GM23338 (cell line): ENCODE results near the gene FMNL1. TPM values are rescaled to one million over a fixed set of nuclear protein-coding genes. Genes with fewer than 3 reads are reported as not detected.

Experiments used
- ATAC-seq: fragments of 200-7000 bp; cut with Tn5 transposase; 3 replicates; pipeline ENCODE4 v1.9.1; 2020
- DNase-seq: peaks from one replicate; pipeline ENCODE4 v3.0.0-alpha.2; 2015; ENCODE audit warnings: low spot score
- H2AFZ ChIP-seq: fragments of 200-600 bp; sonication (generic); 2 replicates; pipeline ENCODE4 v1.8.0; 2016; ENCODE audit warnings: antibody characterized with exemption, mild to moderate bottlenecking, moderate library complexity
- H3F3A ChIP-seq: fragments of 200-600 bp; sonication (generic); replicated peaks from 2 replicates; pipeline ENCODE4 v1.8.0; 2017; ENCODE audit warnings: antibody characterized with exemption, mixed run types, low read depth
- H3K27ac ChIP-seq: fragments of 200-600 bp; sonication (generic); 2 replicates; pipeline ENCODE4 v1.6.1; 2016; ENCODE audit warnings: low read depth
- H3K27me3 ChIP-seq: fragments of 200-600 bp; sonication (generic); 2 replicates; pipeline ENCODE4 v1.8.0; 2016; ENCODE audit warnings: mild to moderate bottlenecking, mixed run types, moderate library complexity; ENCODE audit not compliant: insufficient read depth
- H3K36me3 ChIP-seq: fragments of 200-600 bp; sonication (generic); 2 replicates; pipeline ENCODE4 v1.8.0; 2016; ENCODE audit warnings: mild to moderate bottlenecking; ENCODE audit not compliant: insufficient read depth
- H3K4me1 ChIP-seq: fragments of 200-600 bp; sonication (generic); 2 replicates; pipeline ENCODE4 v1.8.0; 2016; ENCODE audit warnings: mild to moderate bottlenecking, moderate library complexity; ENCODE audit not compliant: insufficient read depth
- H3K4me2 ChIP-seq: fragments of 200-600 bp; sonication (generic); 2 replicates; pipeline ENCODE4 v1.7.1; 2017; ENCODE audit warnings: mixed run types
- H3K4me3 ChIP-seq: fragments of 200-600 bp; sonication (generic); 2 replicates; pipeline ENCODE4 v1.6.1; 2016; ENCODE audit warnings: mixed run types
- H3K79me2 ChIP-seq: fragments of 200-600 bp; sonication (generic); replicated peaks from 2 replicates; pipeline ENCODE4 v1.8.0; 2017; ENCODE audit warnings: mild to moderate bottlenecking; ENCODE audit not compliant: insufficient read depth
- H3K9me2 ChIP-seq: fragments of 200-600 bp; sonication (generic); 2 replicates; pipeline ENCODE4 v1.8.0; 2017; ENCODE audit not compliant: insufficient read depth
- H4K20me1 ChIP-seq: fragments of 200-600 bp; sonication (generic); replicated peaks from 2 replicates; pipeline ENCODE4 v1.8.0; 2017; ENCODE audit warnings: mild to moderate bottlenecking; ENCODE audit not compliant: insufficient read depth
- H3K27ac Mint-ChIP-seq: 2 replicates; pipeline ENCODE4 v1.8.0; 2020; ENCODE audit warnings: inconsistent platforms, mild to moderate bottlenecking, moderate library complexity, mixed read lengths
- H3K27me3 Mint-ChIP-seq: 3 replicates; pipeline ENCODE4 v1.8.0; 2022; ENCODE audit warnings: low read depth, mild to moderate bottlenecking, moderate library complexity, mixed read lengths, inconsistent platforms; ENCODE audit not compliant: insufficient read depth, poor library complexity
- H3K36me3 Mint-ChIP-seq: 3 replicates; pipeline ENCODE4 v1.8.0; 2021; ENCODE audit warnings: low read depth, mild to moderate bottlenecking, inconsistent platforms, moderate library complexity, mixed read lengths
- H3K4me1 Mint-ChIP-seq: 3 replicates; pipeline ENCODE4 v1.8.0; 2020; ENCODE audit warnings: mild to moderate bottlenecking, inconsistent platforms, mixed read lengths
- H3K4me3 Mint-ChIP-seq: 3 replicates; pipeline ENCODE4 v1.8.0; 2021; ENCODE audit warnings: moderate library complexity, mild to moderate bottlenecking, inconsistent platforms, mixed read lengths
- H3K9me3 Mint-ChIP-seq: 3 replicates; pipeline ENCODE4 v1.8.0; 2020; ENCODE audit warnings: moderate library complexity, mild to moderate bottlenecking, inconsistent platforms, mixed read lengths
- CREB1 ChIP-seq: fragments of 250-450 bp; sonication (Bioruptor Pico); IDR thresholded peaks from 2 replicates; pipeline ENCODE4 v1.5.0; 2020; ENCODE audit warnings: low read depth, mild to moderate bottlenecking, moderate library complexity
- EZH2 ChIP-seq: fragments of 200-600 bp; sonication (generic); IDR thresholded peaks from one replicate; pipeline ENCODE4 v1.8.0; 2017; ENCODE audit warnings: antibody characterized with exemption, mild to moderate bottlenecking, low read depth; ENCODE audit not compliant: unreplicated experiment
- EZH2phosphoT487 ChIP-seq: fragments of 200-600 bp; sonication (generic); IDR thresholded peaks from one replicate; pipeline ENCODE4 v1.8.1; 2018; ENCODE audit warnings: antibody characterized with exemption; ENCODE audit not compliant: unreplicated experiment
- JUNB ChIP-seq: IDR thresholded peaks from one replicate; pipeline ENCODE4 v1.6.1; 2016; ENCODE audit warnings: antibody characterized with exemption; ENCODE audit not compliant: unreplicated experiment
- NANOG ChIP-seq: IDR thresholded peaks from 2 replicates; pipeline ENCODE4 v1.6.1; 2016; ENCODE audit warnings: antibody characterized with exemption, borderline replicate concordance
- POLR2AphosphoS5 ChIP-seq: IDR thresholded peaks from 2 replicates; pipeline ENCODE4 v1.6.1; 2016; ENCODE audit warnings: antibody characterized with exemption, low read depth
- STAT1 ChIP-seq: IDR thresholded peaks from one replicate; pipeline ENCODE4 v1.6.1; 2016; ENCODE audit warnings: antibody characterized with exemption; ENCODE audit not compliant: unreplicated experiment
- ZNF114 ChIP-seq: fragments of 250-450 bp; sonication (Bioruptor Pico); IDR thresholded peaks from 2 replicates; pipeline ENCODE4 v1.5.0; 2020; ENCODE audit warnings: mild to moderate bottlenecking, moderate library complexity
- ZNF331 ChIP-seq: fragments of 250-450 bp; sonication (Bioruptor Pico); IDR thresholded peaks from 2 replicates; pipeline ENCODE4 v1.5.0; 2020; ENCODE audit warnings: low read depth, mild to moderate bottlenecking, moderate library complexity
- polyA plus RNA-seq: library from polyadenylated mRNA; unstranded; fragments of >200 nt; fragmentation: Nextera tagmentation; extraction: Ambion mirVana; gene quantifications from 2 replicates; pipeline ENCODE4 v1.2.1, GENCODE V29; 2016
- total RNA-seq: library from RNA; depleted of rRNA; stranded (reverse); fragments of >200 nt; shearing (Covaris generic); gene quantifications from 2 replicates; pipeline ENCODE4 v1.2.3, GENCODE V29; 2014
- TF ChIP-seq, protein P1 (sequence below): IDR thresholded peaks from one replicate; pipeline ENCODE4 v1.6.1; 2018; ENCODE audit warnings: antibody characterized with exemption; ENCODE audit not compliant: unreplicated experiment
- TF ChIP-seq, protein P2 (sequence below): fragments of 250-450 bp; sonication (Bioruptor Pico); IDR thresholded peaks from 2 replicates; pipeline ENCODE4 v1.5.0; 2020; ENCODE audit warnings: mild to moderate bottlenecking, moderate library complexity
- TF ChIP-seq, protein P3 (sequence below): IDR thresholded peaks from 2 replicates; pipeline ENCODE4 v1.6.1; 2016; ENCODE audit warnings: antibody characterized with exemption
- TF ChIP-seq, protein P4 (sequence below), 2 experiments: fragments of 200-600 bp in 1 of 2; sonication (generic) in 1 of 2; conservative IDR thresholded peaks; 2 replicates each; pipeline versions ENCODE4 v1.5.1 to v1.6.1; 2016 to 2017; ENCODE audit warnings: antibody characterized with exemption in 2 of 2, low read depth in 2 of 2, mild to moderate bottlenecking in 2 of 2, moderate library complexity in 1 of 2

FMNL1 gene
- total and polyA plus RNA-seq, 2 experiments from 2014 or later = 6.6 to 9.3 TPM

DNA sequence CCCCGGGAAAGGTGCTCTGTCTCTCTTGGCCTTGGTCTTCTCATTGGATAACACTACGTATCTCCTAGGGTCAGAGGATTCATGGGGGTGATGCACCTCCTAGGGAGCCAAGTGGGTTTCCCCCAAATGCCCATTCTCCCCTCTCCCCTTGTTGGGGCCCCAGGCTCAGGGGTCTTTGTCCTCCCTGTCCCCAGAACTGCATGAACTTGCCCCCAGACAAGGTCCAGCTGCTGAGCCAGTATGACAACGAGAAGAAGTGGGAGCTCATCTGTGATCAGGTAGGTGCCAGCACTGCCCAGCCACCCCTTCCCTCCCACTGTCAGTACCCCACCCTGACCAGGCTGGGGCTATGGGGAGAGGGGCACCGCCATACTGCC is 8.7 kb downstream of the FMNL1 start:
- ATAC-seq (no peak), DNase-seq (no peak)
- Histone ChIP-seq H2AFZ (no peak overlapping the region), H3K79me2 (no peaks in the 10 kb centered on the region), H3K36me3 (no peaks in the 10 kb centered on the region), H4K20me1 (no peaks in the 10 kb centered on the region; the same call in 1 of the 2 replicates), H3K27me3 (peaks cover 6% of the 10 kb centered on the region; the same call in 1 of the 2 replicates), H3K4me2 (no peak overlapping the region), H3K4me3 (no peak overlapping the region), H3F3A (0 out of 2 replicates have a peak, but pooled peaks cover 2% of the 10 kb centered on the region), H3K4me1 (peaks cover 27% of the 10 kb centered on the region), H3K9me2 (no peaks in the 10 kb centered on the region), H3K27ac (no peak overlapping the region)
- H3K27me3 Mint-ChIP-seq = peaks cover 18% of the 10 kb centered on the region
- no peak for TF ChIP-seq ZNF331 (CRISPR knock-in tag)
- TF ChIP-seq, protein P1, sequence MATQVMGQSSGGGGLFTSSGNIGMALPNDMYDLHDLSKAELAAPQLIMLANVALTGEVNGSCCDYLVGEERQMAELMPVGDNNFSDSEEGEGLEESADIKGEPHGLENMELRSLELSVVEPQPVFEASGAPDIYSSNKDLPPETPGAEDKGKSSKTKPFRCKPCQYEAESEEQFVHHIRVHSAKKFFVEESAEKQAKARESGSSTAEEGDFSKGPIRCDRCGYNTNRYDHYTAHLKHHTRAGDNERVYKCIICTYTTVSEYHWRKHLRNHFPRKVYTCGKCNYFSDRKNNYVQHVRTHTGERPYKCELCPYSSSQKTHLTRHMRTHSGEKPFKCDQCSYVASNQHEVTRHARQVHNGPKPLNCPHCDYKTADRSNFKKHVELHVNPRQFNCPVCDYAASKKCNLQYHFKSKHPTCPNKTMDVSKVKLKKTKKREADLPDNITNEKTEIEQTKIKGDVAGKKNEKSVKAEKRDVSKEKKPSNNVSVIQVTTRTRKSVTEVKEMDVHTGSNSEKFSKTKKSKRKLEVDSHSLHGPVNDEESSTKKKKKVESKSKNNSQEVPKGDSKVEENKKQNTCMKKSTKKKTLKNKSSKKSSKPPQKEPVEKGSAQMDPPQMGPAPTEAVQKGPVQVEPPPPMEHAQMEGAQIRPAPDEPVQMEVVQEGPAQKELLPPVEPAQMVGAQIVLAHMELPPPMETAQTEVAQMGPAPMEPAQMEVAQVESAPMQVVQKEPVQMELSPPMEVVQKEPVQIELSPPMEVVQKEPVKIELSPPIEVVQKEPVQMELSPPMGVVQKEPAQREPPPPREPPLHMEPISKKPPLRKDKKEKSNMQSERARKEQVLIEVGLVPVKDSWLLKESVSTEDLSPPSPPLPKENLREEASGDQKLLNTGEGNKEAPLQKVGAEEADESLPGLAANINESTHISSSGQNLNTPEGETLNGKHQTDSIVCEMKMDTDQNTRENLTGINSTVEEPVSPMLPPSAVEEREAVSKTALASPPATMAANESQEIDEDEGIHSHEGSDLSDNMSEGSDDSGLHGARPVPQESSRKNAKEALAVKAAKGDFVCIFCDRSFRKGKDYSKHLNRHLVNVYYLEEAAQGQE = no peak
- no peak for TF ChIP-seq STAT1
- no peak for TF ChIP-seq CREB1
- no peak for TF ChIP-seq NANOG
- TF ChIP-seq ZNF114 = no peak
- TF ChIP-seq, protein P2, sequence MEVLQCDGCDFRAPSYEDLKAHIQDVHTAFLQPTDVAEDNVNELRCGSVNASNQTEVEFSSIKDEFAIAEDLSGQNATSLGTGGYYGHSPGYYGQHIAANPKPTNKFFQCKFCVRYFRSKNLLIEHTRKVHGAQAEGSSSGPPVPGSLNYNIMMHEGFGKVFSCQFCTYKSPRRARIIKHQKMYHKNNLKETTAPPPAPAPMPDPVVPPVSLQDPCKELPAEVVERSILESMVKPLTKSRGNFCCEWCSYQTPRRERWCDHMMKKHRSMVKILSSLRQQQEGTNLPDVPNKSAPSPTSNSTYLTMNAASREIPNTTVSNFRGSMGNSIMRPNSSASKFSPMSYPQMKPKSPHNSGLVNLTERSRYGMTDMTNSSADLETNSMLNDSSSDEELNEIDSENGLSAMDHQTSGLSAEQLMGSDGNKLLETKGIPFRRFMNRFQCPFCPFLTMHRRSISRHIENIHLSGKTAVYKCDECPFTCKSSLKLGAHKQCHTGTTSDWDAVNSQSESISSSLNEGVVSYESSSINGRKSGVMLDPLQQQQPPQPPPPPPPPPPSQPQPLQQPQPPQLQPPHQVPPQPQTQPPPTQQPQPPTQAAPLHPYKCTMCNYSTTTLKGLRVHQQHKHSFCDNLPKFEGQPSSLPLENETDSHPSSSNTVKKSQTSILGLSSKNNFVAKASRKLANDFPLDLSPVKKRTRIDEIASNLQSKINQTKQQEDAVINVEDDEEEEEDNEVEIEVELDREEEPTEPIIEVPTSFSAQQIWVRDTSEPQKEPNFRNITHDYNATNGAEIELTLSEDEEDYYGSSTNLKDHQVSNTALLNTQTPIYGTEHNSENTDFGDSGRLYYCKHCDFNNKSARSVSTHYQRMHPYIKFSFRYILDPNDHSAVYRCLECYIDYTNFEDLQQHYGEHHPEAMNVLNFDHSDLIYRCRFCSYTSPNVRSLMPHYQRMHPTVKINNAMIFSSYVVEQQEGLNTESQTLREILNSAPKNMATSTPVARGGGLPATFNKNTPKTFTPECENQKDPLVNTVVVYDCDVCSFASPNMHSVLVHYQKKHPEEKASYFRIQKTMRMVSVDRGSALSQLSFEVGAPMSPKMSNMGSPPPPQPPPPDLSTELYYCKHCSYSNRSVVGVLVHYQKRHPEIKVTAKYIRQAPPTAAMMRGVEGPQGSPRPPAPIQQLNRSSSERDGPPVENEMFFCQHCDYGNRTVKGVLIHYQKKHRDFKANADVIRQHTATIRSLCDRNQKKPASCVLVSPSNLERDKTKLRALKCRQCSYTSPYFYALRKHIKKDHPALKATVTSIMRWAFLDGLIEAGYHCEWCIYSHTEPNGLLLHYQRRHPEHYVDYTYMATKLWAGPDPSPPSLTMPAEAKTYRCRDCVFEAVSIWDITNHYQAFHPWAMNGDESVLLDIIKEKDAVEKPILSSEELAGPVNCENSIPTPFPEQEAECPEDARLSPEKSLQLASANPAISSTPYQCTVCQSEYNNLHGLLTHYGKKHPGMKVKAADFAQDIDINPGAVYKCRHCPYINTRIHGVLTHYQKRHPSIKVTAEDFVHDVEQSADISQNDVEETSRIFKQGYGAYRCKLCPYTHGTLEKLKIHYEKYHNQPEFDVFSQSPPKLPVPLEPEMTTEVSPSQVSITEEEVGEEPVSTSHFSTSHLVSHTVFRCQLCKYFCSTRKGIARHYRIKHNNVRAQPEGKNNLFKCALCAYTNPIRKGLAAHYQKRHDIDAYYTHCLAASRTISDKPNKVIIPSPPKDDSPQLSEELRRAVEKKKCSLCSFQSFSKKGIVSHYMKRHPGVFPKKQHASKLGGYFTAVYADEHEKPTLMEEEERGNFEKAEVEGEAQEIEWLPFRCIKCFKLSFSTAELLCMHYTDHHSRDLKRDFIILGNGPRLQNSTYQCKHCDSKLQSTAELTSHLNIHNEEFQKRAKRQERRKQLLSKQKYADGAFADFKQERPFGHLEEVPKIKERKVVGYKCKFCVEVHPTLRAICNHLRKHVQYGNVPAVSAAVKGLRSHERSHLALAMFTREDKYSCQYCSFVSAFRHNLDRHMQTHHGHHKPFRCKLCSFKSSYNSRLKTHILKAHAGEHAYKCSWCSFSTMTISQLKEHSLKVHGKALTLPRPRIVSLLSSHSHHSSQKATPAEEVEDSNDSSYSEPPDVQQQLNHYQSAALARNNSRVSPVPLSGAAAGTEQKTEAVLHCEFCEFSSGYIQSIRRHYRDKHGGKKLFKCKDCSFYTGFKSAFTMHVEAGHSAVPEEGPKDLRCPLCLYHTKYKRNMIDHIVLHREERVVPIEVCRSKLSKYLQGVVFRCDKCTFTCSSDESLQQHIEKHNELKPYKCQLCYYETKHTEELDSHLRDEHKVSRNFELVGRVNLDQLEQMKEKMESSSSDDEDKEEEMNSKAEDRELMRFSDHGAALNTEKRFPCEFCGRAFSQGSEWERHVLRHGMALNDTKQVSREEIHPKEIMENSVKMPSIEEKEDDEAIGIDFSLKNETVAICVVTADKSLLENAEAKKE (CRISPR knock-in tag) = no peak
- TF ChIP-seq POLR2AphosphoS5 = no peak
- TF ChIP-seq JUNB = no peak
- TF ChIP-seq, protein P3, sequence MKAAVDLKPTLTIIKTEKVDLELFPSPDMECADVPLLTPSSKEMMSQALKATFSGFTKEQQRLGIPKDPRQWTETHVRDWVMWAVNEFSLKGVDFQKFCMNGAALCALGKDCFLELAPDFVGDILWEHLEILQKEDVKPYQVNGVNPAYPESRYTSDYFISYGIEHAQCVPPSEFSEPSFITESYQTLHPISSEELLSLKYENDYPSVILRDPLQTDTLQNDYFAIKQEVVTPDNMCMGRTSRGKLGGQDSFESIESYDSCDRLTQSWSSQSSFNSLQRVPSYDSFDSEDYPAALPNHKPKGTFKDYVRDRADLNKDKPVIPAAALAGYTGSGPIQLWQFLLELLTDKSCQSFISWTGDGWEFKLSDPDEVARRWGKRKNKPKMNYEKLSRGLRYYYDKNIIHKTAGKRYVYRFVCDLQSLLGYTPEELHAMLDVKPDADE = no peak
- TF ChIP-seq, protein P4, sequence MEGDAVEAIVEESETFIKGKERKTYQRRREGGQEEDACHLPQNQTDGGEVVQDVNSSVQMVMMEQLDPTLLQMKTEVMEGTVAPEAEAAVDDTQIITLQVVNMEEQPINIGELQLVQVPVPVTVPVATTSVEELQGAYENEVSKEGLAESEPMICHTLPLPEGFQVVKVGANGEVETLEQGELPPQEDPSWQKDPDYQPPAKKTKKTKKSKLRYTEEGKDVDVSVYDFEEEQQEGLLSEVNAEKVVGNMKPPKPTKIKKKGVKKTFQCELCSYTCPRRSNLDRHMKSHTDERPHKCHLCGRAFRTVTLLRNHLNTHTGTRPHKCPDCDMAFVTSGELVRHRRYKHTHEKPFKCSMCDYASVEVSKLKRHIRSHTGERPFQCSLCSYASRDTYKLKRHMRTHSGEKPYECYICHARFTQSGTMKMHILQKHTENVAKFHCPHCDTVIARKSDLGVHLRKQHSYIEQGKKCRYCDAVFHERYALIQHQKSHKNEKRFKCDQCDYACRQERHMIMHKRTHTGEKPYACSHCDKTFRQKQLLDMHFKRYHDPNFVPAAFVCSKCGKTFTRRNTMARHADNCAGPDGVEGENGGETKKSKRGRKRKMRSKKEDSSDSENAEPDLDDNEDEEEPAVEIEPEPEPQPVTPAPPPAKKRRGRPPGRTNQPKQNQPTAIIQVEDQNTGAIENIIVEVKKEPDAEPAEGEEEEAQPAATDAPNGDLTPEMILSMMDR (conservative IDR thresholded peaks at IDR 0.05; ENCODE audit: low read depth in 2 of 2) = no peak
- no peak for TF ChIP-seq EZH2
- TF ChIP-seq EZH2phosphoT487 = no peak
- no peak overlapping the region; the same call in 2 of the 3 replicates for H3K4me3 Mint-ChIP-seq
- H3K4me1 Mint-ChIP-seq = peaks cover 38% of the 10 kb centered on the region
- H3K36me3 Mint-ChIP-seq = no peaks in the 10 kb centered on the region
- H3K27ac Mint-ChIP-seq = no peak overlapping the region
- H3K9me3 Mint-ChIP-seq = no peaks in the 10 kb centered on the region; the same call in 2 of the 3 replicates
